Measurements from ENCODE around the gene TCEANC. TPM values are rescaled to one million over a fixed set of nuclear protein-coding genes. Genes with fewer than 3 reads are reported as not detected.
A peak's percentile ranks its signal among the peaks of the same experiment; 100 is the strongest.

TCEANC gene
- total and polyA plus RNA-seq, 8 donors = 2.0 to 4.6 (median 2.6) TPM

DNA sequence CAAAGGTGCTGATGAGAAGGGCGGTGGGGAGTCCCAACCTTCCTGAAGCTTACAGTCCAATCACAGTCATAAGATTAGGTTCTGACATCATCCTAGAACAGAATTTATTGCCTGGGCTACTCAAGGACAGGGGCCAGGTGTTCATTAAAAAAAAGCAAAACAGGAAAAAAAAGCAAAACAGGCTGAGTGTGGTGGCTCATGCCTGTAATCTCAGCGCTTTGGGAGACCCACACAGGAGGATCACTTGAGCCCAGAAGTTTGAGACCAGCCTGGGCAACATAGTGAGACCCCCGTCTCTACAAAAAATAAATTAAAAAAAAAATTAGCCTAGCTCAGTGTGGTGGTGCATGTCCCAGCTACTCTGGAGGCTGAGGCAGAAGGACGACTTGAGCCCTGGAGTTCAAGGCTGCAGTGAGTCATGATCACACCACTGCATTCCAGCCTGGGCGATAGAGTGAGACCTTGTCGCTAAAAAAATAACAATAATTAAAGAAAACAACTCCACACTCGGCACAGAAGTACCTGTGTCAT, 39.0 kb downstream of the TCEANC start:
- TF ChIP-seq, protein P1, sequence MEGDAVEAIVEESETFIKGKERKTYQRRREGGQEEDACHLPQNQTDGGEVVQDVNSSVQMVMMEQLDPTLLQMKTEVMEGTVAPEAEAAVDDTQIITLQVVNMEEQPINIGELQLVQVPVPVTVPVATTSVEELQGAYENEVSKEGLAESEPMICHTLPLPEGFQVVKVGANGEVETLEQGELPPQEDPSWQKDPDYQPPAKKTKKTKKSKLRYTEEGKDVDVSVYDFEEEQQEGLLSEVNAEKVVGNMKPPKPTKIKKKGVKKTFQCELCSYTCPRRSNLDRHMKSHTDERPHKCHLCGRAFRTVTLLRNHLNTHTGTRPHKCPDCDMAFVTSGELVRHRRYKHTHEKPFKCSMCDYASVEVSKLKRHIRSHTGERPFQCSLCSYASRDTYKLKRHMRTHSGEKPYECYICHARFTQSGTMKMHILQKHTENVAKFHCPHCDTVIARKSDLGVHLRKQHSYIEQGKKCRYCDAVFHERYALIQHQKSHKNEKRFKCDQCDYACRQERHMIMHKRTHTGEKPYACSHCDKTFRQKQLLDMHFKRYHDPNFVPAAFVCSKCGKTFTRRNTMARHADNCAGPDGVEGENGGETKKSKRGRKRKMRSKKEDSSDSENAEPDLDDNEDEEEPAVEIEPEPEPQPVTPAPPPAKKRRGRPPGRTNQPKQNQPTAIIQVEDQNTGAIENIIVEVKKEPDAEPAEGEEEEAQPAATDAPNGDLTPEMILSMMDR (IDR thresholded peaks at IDR 0.05) = no peak
- intact Hi-C loops (cut with DNase I) = no loop called here
- 25 to 59% methylated on average over 7 of the region's 7 CpGs for WGBS, 2 donors
- Histone ChIP-seq H3K9me3 (no peaks in the 10 kb centered on the region), H3K4me3 (no peak overlapping the region), H3K27ac (peak overlapping the region in 2 of 4 donors; percentile 96 to 97), H3K27me3 (peaks cover 0 to 5% (median 0%) of the 10 kb centered on the region in 4 donors), H3K4me1 (peaks cover 0 to 21% (median 7%) of the 10 kb centered on the region in 3 donors), H3K36me3 (no peaks in the 10 kb centered on the region)
- ATAC-seq (peak; percentile 2 to 31 (median 14)), DNase-seq (no peak), FAIRE-seq (no peak)

DNA sequence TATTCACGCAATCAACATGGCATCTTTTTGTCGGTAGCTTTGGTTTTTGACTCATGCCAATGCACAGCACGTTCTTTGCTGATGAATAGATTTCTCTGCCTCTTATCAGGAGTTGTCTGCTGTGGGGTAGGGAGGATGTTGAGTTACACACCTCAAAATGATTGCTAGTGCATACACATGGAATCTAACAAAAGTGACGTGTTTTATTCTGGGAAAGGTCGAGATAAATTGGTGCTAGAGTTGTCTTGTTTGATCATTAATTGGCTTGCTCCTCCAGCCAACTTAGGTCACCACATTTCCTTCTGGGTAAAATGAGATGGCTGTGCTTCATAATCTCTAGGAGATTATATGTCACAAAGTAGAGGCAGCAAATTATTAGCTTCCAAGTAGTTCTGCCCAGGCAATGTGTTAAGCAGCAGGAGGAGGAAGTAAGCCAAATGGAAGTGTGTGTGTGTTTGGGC, 39.9 kb downstream of the TCEANC start:
- DNase-seq = no peak
- Histone ChIP-seq H3K9me3 (no peaks in the 10 kb centered on the region), H3K36me3 (no peaks in the 10 kb centered on the region), H3K27me3 (no peaks in the 10 kb centered on the region), H3K4me3 (no peak overlapping the region), H3K27ac (peak overlapping the region in 2 of 4 donors; percentile 96 to 97), H3K4me1 (peaks cover 0 to 21% (median 7%) of the 10 kb centered on the region in 3 donors)
- ATAC-seq = no peak
- no peak for FAIRE-seq
- TF ChIP-seq, protein P1 (IDR thresholded peaks at IDR 0.05) = no peak
- 24 to 59% methylated on average over 5 of the region's 5 CpGs for WGBS, 2 donors
- intact Hi-C loops (cut with DNase I) = no loop called here

- WGBS, 2 donors = 14 to 48% methylated on average over 7 of the region's 7 CpGs
- no peaks in the 10 kb centered on the region for H3K27me3 ChIP-seq
- H3K27ac ChIP-seq = peak overlapping the region in 3 of 4 donors; percentile 4 to 97 (median 96)
- H3K4me1 ChIP-seq = peaks cover 0 to 27% (median 7%) of the 10 kb centered on the region in 3 donors
- TF ChIP-seq, protein P1 (IDR thresholded peaks at IDR 0.05) = no peak
- no peaks in the 10 kb centered on the region for H3K36me3 ChIP-seq
- intact Hi-C loops (cut with DNase I) = no loop called here
- H3K9me3 ChIP-seq = no peaks in the 10 kb centered on the region
- H3K4me3 ChIP-seq = no peak overlapping the region
- DNase-seq (peak in 2 of 6 donors; percentile 40 to 65), FAIRE-seq (no peak), ATAC-seq (peak in 2 of 4 donors; percentile 8 to 14)
These were observed 40.5 kb downstream of the TCEANC start for GRCh38 chrX:13693341-13693961.

GRCh38 chrX:13694359-13694758, 41.4 kb downstream of the TCEANC start:
- WGBS, 2 donors = 35 to 60% methylated on average over 2 of the region's 2 CpGs
- ATAC-seq = no peak
- no peaks in the 10 kb centered on the region for H3K9me3 ChIP-seq
- DNase-seq = no peak
- H3K4me1 ChIP-seq = peaks cover 0 to 28% (median 7%) of the 10 kb centered on the region in 3 donors
- peak overlapping the region in 1 of 4 donors; percentile 96 for H3K27ac ChIP-seq
- no peak overlapping the region for H3K4me3 ChIP-seq
- no peaks in the 10 kb centered on the region for H3K27me3 ChIP-seq
- TF ChIP-seq, protein P1 (IDR thresholded peaks at IDR 0.05) = no peak
- FAIRE-seq = no peak
- no peaks in the 10 kb centered on the region for H3K36me3 ChIP-seq
- intact Hi-C loops (cut with DNase I) = no loop called here

DNA sequence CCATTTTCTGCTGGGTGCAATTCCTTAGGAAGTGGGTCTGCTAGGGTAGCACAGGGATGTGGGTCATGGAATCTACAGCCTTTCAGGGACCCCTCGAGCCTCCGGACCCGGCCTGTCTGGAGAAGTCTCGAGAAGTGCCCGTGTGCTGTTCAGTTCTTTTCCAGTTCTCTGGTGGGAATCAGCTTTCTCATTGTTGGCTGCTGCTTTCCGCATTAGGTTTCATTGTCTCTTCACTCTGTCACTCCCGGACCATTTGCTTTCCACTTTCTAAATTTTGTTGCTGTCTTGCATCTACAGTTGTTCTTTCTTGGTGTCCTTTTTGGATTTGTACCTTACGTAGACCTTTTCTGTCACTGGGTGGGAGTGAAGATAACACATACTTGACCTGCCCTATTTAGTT, 42.0 kb downstream of the TCEANC start:
- WGBS, 2 donors = 53 to 70% methylated on average over 8 of the region's 8 CpGs
- ATAC-seq = no peak
- Histone ChIP-seq H3K27ac (no peak overlapping the region), H3K4me1 (peaks cover 0 to 30% (median 7%) of the 10 kb centered on the region in 3 donors), H3K4me3 (no peak overlapping the region), H3K27me3 (no peaks in the 10 kb centered on the region), H3K9me3 (no peaks in the 10 kb centered on the region), H3K36me3 (no peaks in the 10 kb centered on the region)
- TF ChIP-seq, protein P1 (IDR thresholded peaks at IDR 0.05) = no peak
- no peak for DNase-seq
- intact Hi-C loops (cut with DNase I) = no loop called here
- FAIRE-seq = peak; percentile 32

All from pancreas (tissue), 10 donors.